ENCODE measurements around the gene USP40. TPM values are rescaled to one million over a fixed set of nuclear protein-coding genes. Genes with fewer than 3 reads are reported as not detected.

The USP40 gene
- total and polyA plus RNA-seq, 4 donors, result 16.7 to 80.4 (median 35.7) TPM

DNA sequence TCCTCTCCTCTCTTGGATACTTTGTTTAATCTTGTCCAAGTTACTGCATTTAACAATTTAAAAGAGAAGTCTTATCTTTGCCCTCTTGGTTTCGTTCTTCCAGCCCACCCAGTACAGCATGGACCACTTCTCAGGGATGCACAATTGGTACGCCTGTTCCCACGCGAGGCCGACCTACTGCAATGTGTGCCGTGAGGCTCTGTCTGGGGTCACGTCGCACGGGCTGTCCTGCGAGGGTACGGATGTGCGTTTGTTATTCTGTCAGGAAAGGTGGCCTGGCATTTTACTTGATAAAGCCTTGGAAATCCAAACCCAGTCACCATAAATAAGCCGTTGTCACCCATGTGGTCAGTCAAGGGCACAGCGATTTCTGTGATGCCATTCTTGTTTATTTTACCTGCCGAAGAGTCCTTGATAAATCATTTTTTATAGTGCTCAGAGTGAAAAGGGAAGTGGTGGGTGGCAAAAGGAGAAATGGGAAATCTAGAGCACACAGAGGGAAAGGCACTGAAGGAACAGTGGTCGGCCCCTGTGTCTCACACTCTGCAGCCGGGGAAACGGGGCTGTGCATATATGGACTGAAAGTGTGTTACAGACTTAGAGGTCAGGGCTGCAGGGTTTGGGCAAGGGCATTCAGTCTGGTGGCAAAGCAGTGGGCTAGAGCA lies 131.8 kb downstream of the USP40 start:
- Histone ChIP-seq H3K4me1 (ENCODE audit: control insufficient read depth in 5 of 5, insufficient read depth in 5 of 5, low read length in 5 of 5) (peaks cover 0 to 5% (median 0%) of the 10 kb centered on the region in 5 donors), H3K4me3 (no peak overlapping the region), H3K9me3 (ENCODE audit: control insufficient read depth in 4 of 4, insufficient read depth in 3 of 4, low read length in 3 of 4) (peaks cover 0 to 3% (median 0%) of the 10 kb centered on the region in 4 donors), H3K27me3 (ENCODE audit: control insufficient read depth in 3 of 3, insufficient read depth in 3 of 3, low read length in 2 of 3) (no peaks in the 10 kb centered on the region), H3K9ac (ENCODE audit: insufficient read depth in 1 of 2, low read length in 2 of 2) (no peak overlapping the region), H3K27ac (ENCODE audit: low read depth in 1 of 2, low read length in 1 of 2) (no peak overlapping the region), H3K36me3 (ENCODE audit: control insufficient read depth in 4 of 4, insufficient read depth in 4 of 4, low read length in 4 of 4) (peaks cover 7 to 37% (median 20%) of the 10 kb centered on the region in 4 donors)
- ATAC-seq (ENCODE audit: insufficient read depth, low FRiP score), result no peak
- TF ChIP-seq, protein P1, sequence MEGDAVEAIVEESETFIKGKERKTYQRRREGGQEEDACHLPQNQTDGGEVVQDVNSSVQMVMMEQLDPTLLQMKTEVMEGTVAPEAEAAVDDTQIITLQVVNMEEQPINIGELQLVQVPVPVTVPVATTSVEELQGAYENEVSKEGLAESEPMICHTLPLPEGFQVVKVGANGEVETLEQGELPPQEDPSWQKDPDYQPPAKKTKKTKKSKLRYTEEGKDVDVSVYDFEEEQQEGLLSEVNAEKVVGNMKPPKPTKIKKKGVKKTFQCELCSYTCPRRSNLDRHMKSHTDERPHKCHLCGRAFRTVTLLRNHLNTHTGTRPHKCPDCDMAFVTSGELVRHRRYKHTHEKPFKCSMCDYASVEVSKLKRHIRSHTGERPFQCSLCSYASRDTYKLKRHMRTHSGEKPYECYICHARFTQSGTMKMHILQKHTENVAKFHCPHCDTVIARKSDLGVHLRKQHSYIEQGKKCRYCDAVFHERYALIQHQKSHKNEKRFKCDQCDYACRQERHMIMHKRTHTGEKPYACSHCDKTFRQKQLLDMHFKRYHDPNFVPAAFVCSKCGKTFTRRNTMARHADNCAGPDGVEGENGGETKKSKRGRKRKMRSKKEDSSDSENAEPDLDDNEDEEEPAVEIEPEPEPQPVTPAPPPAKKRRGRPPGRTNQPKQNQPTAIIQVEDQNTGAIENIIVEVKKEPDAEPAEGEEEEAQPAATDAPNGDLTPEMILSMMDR (IDR thresholded peaks at IDR 0.05; ENCODE audit: control extremely low read depth, extremely low read depth), result no peak
- DNase-seq, result no peak
- WGBS, 2 donors, result 73 to 78% methylated on average over 18 of the region's 18 CpGs

GRCh38 chr2:233433794-233434193 lies 132.8 kb downstream of the USP40 start:
- no peak for ATAC-seq (ENCODE audit: insufficient read depth, low FRiP score)
- H3K36me3 ChIP-seq (ENCODE audit: control insufficient read depth in 4 of 4, insufficient read depth in 4 of 4, low read length in 4 of 4), result peaks cover 7 to 32% (median 19%) of the 10 kb centered on the region in 4 donors
- DNase-seq, result no peak
- H3K27me3 ChIP-seq (ENCODE audit: control insufficient read depth in 3 of 3, insufficient read depth in 3 of 3, low read length in 2 of 3), result no peaks in the 10 kb centered on the region
- WGBS, 2 donors, result 85 to 94% methylated on average over 1 of the region's 1 CpG
- no peak overlapping the region for H3K27ac ChIP-seq (ENCODE audit: low read depth in 1 of 2, low read length in 1 of 2)
- H3K4me3 ChIP-seq, result no peak overlapping the region
- TF ChIP-seq, protein P1 (IDR thresholded peaks at IDR 0.05; ENCODE audit: control extremely low read depth, extremely low read depth), result no peak
- peaks cover 0 to 3% (median 0%) of the 10 kb centered on the region in 4 donors for H3K9me3 ChIP-seq (ENCODE audit: control insufficient read depth in 4 of 4, insufficient read depth in 3 of 4, low read length in 3 of 4)
- no peak overlapping the region for H3K9ac ChIP-seq (ENCODE audit: insufficient read depth in 1 of 2, low read length in 2 of 2)
- peaks cover 0 to 5% (median 0%) of the 10 kb centered on the region in 5 donors for H3K4me1 ChIP-seq (ENCODE audit: control insufficient read depth in 5 of 5, insufficient read depth in 5 of 5, low read length in 5 of 5)

DNA sequence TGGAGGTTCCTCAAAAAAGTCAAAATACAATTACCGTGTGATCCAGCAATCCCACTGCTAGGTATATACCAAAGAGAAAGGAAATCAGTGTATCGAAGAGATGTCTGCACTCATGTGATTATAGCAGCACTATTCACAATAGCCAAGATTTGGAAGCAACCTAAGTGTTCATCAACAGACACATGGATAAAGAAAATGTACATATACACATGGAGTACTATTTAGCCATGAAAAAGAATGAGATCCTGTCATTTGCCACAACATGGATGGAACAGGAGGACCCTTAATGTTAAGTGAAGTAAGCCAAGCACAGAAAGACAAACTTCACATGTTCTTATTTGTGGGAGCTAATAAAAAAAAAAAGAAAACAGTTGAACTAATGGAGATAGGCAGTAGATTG lies 133.6 kb downstream of the USP40 start:
- peaks cover 7 to 28% (median 18%) of the 10 kb centered on the region in 4 donors for H3K36me3 ChIP-seq (ENCODE audit: control insufficient read depth in 4 of 4, insufficient read depth in 4 of 4, low read length in 4 of 4)
- TF ChIP-seq, protein P1 (IDR thresholded peaks at IDR 0.05; ENCODE audit: control extremely low read depth, extremely low read depth), result no peak
- peaks cover 0 to 3% (median 0%) of the 10 kb centered on the region in 4 donors for H3K9me3 ChIP-seq (ENCODE audit: control insufficient read depth in 4 of 4, insufficient read depth in 3 of 4, low read length in 3 of 4)
- peaks cover 0 to 9% (median 0%) of the 10 kb centered on the region in 5 donors for H3K4me1 ChIP-seq (ENCODE audit: control insufficient read depth in 5 of 5, insufficient read depth in 5 of 5, low read length in 5 of 5)
- ATAC-seq (ENCODE audit: insufficient read depth, low FRiP score) (no peak), DNase-seq (no peak)
- WGBS, 2 donors, result 95 to 100% methylated on average over 2 of the region's 2 CpGs
- no peak overlapping the region for H3K9ac ChIP-seq (ENCODE audit: insufficient read depth in 1 of 2, low read length in 2 of 2)
- H3K4me3 ChIP-seq, result no peak overlapping the region
- H3K27me3 ChIP-seq (ENCODE audit: control insufficient read depth in 3 of 3, insufficient read depth in 3 of 3, low read length in 2 of 3), result no peaks in the 10 kb centered on the region
- H3K27ac ChIP-seq (ENCODE audit: low read depth in 1 of 2, low read length in 1 of 2), result no peak overlapping the region

Data from lung (tissue), 12 donors.